ENCODE results near the gene PTPRJ.

DNA sequence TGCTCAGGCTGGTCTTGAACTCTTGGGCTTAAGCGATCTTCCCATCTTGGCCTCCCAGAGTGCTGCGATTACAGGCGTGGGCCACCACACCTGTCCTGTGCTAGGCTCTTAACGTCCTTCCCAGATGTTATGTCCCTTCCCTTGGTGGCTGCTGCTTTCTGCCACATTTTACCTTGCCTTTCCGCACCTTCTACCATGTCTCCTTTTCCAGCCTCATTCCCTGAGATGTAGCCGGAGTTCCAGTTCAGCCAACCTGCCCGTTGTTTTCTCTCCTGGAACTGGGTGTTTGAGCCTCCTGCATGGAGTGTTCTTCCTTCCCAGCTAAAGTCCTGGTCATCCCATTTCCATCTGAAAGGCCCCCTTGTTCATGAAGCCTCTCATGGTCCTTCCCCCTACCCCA lies 95.3 kb downstream of the PTPRJ start:
- TF ChIP-seq, protein P1, sequence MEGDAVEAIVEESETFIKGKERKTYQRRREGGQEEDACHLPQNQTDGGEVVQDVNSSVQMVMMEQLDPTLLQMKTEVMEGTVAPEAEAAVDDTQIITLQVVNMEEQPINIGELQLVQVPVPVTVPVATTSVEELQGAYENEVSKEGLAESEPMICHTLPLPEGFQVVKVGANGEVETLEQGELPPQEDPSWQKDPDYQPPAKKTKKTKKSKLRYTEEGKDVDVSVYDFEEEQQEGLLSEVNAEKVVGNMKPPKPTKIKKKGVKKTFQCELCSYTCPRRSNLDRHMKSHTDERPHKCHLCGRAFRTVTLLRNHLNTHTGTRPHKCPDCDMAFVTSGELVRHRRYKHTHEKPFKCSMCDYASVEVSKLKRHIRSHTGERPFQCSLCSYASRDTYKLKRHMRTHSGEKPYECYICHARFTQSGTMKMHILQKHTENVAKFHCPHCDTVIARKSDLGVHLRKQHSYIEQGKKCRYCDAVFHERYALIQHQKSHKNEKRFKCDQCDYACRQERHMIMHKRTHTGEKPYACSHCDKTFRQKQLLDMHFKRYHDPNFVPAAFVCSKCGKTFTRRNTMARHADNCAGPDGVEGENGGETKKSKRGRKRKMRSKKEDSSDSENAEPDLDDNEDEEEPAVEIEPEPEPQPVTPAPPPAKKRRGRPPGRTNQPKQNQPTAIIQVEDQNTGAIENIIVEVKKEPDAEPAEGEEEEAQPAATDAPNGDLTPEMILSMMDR (IDR thresholded peaks at IDR 0.05 in 8 of 11, conservative IDR thresholded peaks at IDR 0.05 in 3 of 11) = no peak
- no peak for TF ChIP-seq POLR2A (IDR thresholded peaks at IDR 0.05)
- TF ChIP-seq POLR2AphosphoS5 (IDR thresholded peaks at IDR 0.05) = no peak
